Common myeloid progenitor, CD34-positive (primary cell): ENCODE measurements around the gene SAYSD1.

Source experiments
- CTCF ChIA-PET: fragments of 350-600 bp; sonication (Branson Sonifier 250); formaldehyde crosslinking; loops from one replicate; lab custom pipeline; 2021; ENCODE audit warnings: antibody characterized with exemption; lab: Charles Lee
- POLR2A ChIA-PET: fragments of 350-600 bp; sonication (Branson Sonifier 250); formaldehyde crosslinking; loops from one replicate; lab custom pipeline; 2021; ENCODE audit warnings: antibody characterized with exemption; lab: Charles Lee
- DNase-seq, 3 donors: peaks; one replicate each; pipeline versions ENCODE4 v3.0.0 to v3.0.0-alpha.2; 2013
- H3K27ac ChIP-seq, 2 experiments: 1 replicate in 1 of 2; 2 replicates in 1 of 2; pipeline ENCODE4 v1.7.0; 2013; ENCODE audit warnings: inconsistent platforms in 2 of 2, low read length in 2 of 2, mild to moderate bottlenecking in 2 of 2, low read depth in 1 of 2, moderate library complexity in 1 of 2; ENCODE audit not compliant: severe bottlenecking in 2 of 2, insufficient read depth in 1 of 2, poor library complexity in 1 of 2
- H3K27me3 ChIP-seq, 5 experiments: replicated peaks in 2 of 5; 1 replicate in 3 of 5; 2 replicates in 2 of 5; pipeline versions ENCODE4 v1.6.1 to v1.7.0; 2013; ENCODE audit warnings: low read length in 4 of 5, mild to moderate bottlenecking in 2 of 5, moderate library complexity in 2 of 5, inconsistent platforms in 1 of 5; ENCODE audit not compliant: insufficient read depth in 5 of 5, control insufficient read depth in 4 of 5
- H3K36me3 ChIP-seq, 4 experiments: 1 replicate in 2 of 4; 2 replicates in 2 of 4; pipeline versions ENCODE4 v1.6.1 to v1.7.0; 2013; ENCODE audit warnings: low read length in 3 of 4, control low read depth in 1 of 4, mild to moderate bottlenecking in 1 of 4; ENCODE audit not compliant: control insufficient read depth in 4 of 4, insufficient read depth in 4 of 4
- H3K4me1 ChIP-seq, 4 experiments: 1 replicate in 3 of 4; 2 replicates in 1 of 4; pipeline versions ENCODE4 v1.6.1 to v1.7.1; 2013; ENCODE audit warnings: low read length in 3 of 4, mild to moderate bottlenecking in 3 of 4, control low read depth in 1 of 4, inconsistent platforms in 1 of 4, moderate library complexity in 1 of 4; ENCODE audit not compliant: control insufficient read depth in 4 of 4, insufficient read depth in 4 of 4; ENCODE audit errors: control extremely low read depth in 1 of 4
- H3K4me3 ChIP-seq, 7 experiments: 1 replicate in 4 of 7; 2 replicates in 3 of 7; pipeline versions ENCODE4 v1.5.1 to v1.7.0; 2013; ENCODE audit warnings: mild to moderate bottlenecking in 7 of 7, low read length in 6 of 7, moderate library complexity in 6 of 7, inconsistent platforms in 2 of 7, low read depth in 2 of 7, control low read depth in 1 of 7; ENCODE audit not compliant: insufficient read depth in 4 of 7, control insufficient read depth in 1 of 7; ENCODE audit errors: extremely low read depth in 1 of 7
- H3K9me3 ChIP-seq, 5 experiments: 1 replicate in 4 of 5; 2 replicates in 1 of 5; pipeline versions ENCODE4 v1.6.1 to v1.7.1; 2013; ENCODE audit warnings: low read length in 4 of 5, mild to moderate bottlenecking in 2 of 5, inconsistent platforms in 1 of 5, low read depth in 1 of 5, moderate library complexity in 1 of 5; ENCODE audit not compliant: control insufficient read depth in 4 of 5, insufficient read depth in 2 of 5; ENCODE audit errors: control extremely low read depth in 1 of 5
- WGBS: methylation state at CpG from one replicate; pipeline ENCODE4 v1.1.5; 2013; ENCODE audit not compliant: insufficient coverage; 5-methylcytosine and 5-hydroxymethylcytosine counted together

Gene SAYSD1

DNA sequence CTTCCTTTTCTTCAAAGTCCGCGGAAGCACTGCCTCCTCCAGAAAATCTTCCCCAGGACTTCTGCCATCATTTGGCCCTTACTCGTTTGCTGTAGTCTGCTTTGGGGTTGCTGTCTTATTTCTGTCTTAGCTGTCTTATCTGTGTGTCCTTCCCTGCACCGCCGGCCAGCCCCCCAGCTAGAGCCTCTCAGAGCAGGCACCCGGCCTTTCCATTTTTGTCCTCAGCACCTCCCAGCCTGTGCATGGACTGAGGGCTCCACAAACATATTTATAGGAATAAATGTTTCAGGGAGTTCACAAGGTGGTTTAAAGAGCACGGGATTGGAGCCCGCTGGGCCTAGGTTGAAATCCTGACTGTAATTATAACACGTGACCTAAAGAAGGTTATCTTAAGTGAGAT is 58.3 kb downstream of the SAYSD1 start:
- CTCF ChIA-PET, result no interaction called here

DNA sequence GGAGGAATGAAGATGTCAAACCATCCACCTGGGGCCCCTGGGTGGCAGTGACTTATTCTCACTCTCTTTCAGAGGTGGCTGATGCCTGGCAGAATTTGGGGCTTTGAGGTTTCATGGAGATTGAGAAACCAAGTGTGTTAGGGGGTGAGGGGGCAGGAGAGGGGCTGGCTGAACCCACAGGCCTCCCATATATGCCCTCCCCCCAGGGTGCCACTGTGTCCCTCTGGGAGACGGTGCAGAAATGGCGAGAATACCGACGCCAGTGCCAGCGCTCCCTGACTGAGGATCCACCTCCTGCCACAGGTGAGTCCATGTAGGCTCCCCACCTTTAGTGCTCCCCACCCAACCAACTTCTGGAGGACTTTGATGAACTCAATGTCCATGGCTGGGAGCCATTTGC is 58.8 kb downstream of the SAYSD1 start:
- POLR2A ChIA-PET, result no interaction called here

More for the DNA sequence above, 58.3 kb downstream of the SAYSD1 start:
- DNase-seq, result no peak
- peaks cover 0 to 57% (median 15%) of the 10 kb centered on the region in 5 experiments for H3K27me3 ChIP-seq
- H3K4me1 ChIP-seq, result peaks cover 0 to 12% (median 3%) of the 10 kb centered on the region in 4 experiments
- POLR2A ChIA-PET, result no interaction called here
- no peaks in the 10 kb centered on the region for H3K9me3 ChIP-seq
- H3K27ac ChIP-seq, result no peak overlapping the region
- 97% methylated on average over 4 of the region's 9 CpGs for whole genome bisulfite sequencing
- no peak overlapping the region for H3K4me3 ChIP-seq
- no peaks in the 10 kb centered on the region for H3K36me3 ChIP-seq

DNA sequence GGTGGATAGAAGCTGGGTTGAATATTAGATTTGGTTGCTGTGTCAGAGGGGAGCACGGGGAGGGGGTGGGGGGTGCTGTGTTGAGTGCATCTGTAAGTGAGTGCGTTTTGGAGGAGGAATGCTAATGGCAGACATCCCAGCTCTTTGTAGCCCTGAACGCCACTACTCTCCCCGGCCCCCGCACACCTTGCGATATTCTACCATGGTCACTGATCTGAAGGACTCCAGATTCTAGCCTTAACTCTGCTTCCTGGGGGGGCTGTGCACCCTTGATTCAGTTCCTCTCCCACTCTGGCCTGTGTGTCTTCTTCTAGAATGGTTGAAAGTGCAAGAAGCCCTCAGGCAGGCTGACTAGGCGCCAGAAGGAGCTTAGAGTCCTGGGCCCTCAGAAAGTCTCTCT is 59.3 kb downstream of the SAYSD1 start:
- WGBS, result 99% methylated on average over 6 of the region's 7 CpGs
- ChIA-PET CTCF (interaction anchor here (1.3 kb wide), 1 partner anchor 10 kb away, joined by 4 read pairs; no protein-coding TSS in a partner anchor), POLR2A (no interaction called here)

More for the DNA sequence above, 58.8 kb downstream of the SAYSD1 start:
- Histone ChIP-seq H3K27me3 (peaks cover 0 to 52% (median 11%) of the 10 kb centered on the region in 5 experiments), H3K36me3 (no peaks in the 10 kb centered on the region), H3K27ac (no peak overlapping the region), H3K4me3 (no peak overlapping the region), H3K9me3 (no peaks in the 10 kb centered on the region), H3K4me1 (peaks cover 0 to 17% (median 8%) of the 10 kb centered on the region in 4 experiments)
- CTCF ChIA-PET, result no interaction called here
- no peak for DNase-seq
- WGBS, result 100% methylated on average over 2 of the region's 5 CpGs

DNA sequence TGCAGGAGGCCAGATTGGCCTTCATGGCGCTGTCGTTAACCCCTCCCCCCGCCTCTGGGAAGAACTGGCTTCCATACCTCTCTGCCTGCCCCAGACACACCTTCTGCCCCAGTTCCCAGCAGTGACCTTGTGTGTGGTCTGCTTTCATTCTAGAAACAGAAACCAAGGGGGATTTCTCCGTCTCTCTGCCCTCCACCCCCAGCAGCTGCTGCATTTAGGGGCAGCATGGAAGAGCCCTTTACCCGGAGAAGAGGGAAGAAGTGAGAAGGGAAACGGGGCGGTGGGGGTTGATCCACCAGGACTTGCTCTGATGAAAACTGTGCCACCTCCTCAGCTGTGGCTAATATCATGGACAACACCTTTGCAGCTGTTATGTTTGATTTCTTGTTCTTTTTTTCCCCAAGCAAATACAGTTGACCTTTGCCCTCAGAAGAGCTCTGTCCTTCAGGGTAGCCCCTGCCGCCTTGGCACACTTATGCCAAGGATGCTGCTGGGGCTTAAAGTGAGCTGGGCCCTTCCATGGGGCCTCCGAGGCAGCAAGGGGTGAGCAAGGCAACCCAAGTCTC is 60.3 kb downstream of the SAYSD1 start:
- Histone ChIP-seq H3K27ac (no peak overlapping the region), H3K36me3 (no peaks in the 10 kb centered on the region), H3K4me3 (no peak overlapping the region), H3K4me1 (peaks cover 0 to 19% (median 10%) of the 10 kb centered on the region in 4 experiments), H3K27me3 (peaks cover 0 to 51% (median 15%) of the 10 kb centered on the region in 5 experiments), H3K9me3 (no peaks in the 10 kb centered on the region)
- no peak for DNase-seq
- CTCF ChIA-PET, result interaction anchor here (0.8 to 1.3 kb wide), 2 partner anchors 11 to 34 kb away, joined by 3 to 4 read pairs; no protein-coding TSS in a partner anchor
- POLR2A ChIA-PET, result no interaction called here
- WGBS, result 96% methylated on average over 7 of the region's 9 CpGs

More for the DNA sequence above, 59.3 kb downstream of the SAYSD1 start:
- Histone ChIP-seq H3K9me3 (no peaks in the 10 kb centered on the region), H3K27ac (no peak overlapping the region), H3K4me1 (peaks cover 0 to 19% (median 10%) of the 10 kb centered on the region in 4 experiments), H3K36me3 (no peaks in the 10 kb centered on the region), H3K27me3 (peaks cover 0 to 51% (median 11%) of the 10 kb centered on the region in 5 experiments), H3K4me3 (no peak overlapping the region)
- DNase-seq, result no peak
